HepG2 (cell line): ENCODE results near the gene ST14. TPM values are rescaled to one million over a fixed set of nuclear protein-coding genes. Genes with fewer than 3 reads are reported as not detected.
A peak's percentile ranks its signal among the peaks of the same experiment; 100 is the strongest.

Experiments
- BCL3 ChIP-seq: sonication (generic); formaldehyde crosslinking; IDR thresholded peaks from 2 replicates; pipeline ENCODE4 v1.5.1; 2020; ENCODE audit warnings: mild to moderate bottlenecking, missing genetic modification reagents, moderate library complexity
- E2F2 ChIP-seq: sonication (generic); formaldehyde crosslinking; IDR thresholded peaks from 2 replicates; pipeline ENCODE4 v1.4.0; 2020; ENCODE audit warnings: missing genetic modification reagents, borderline replicate concordance
- HMGXB4 ChIP-seq, 2 experiments: sonication (generic) in 1 of 2; formaldehyde crosslinking in 1 of 2; IDR thresholded peaks; 2 replicates each; pipeline versions ENCODE4 v1.4.0 to v1.6.1; 2018 to 2020; ENCODE audit warnings: missing genetic modification reagents in 2 of 2, borderline replicate concordance in 1 of 2, low read depth in 1 of 2, mild to moderate bottlenecking in 1 of 2, missing biosample characterization in 1 of 2
- KDM1A ChIP-seq: IDR thresholded peaks from 2 replicates; pipeline ENCODE4 v1.6.1; 2016; ENCODE audit warnings: missing compliant biosample characterization
- KDM4B ChIP-seq: sonication (generic); formaldehyde crosslinking; IDR thresholded peaks from 2 replicates; pipeline ENCODE4 v1.4.0; 2020; ENCODE audit warnings: missing genetic modification reagents
- LBX2 ChIP-seq: sonication (generic); formaldehyde crosslinking; IDR thresholded peaks from 2 replicates; pipeline ENCODE4 v1.5.0; 2020; ENCODE audit warnings: missing genetic modification reagents, mild to moderate bottlenecking, borderline replicate concordance
- MIER3 ChIP-seq: IDR thresholded peaks from 2 replicates; pipeline ENCODE4 v1.6.1; 2016; ENCODE audit warnings: missing compliant biosample characterization, borderline replicate concordance
- NONO ChIP-seq, 2 experiments: fragments of 450-650 bp in 1 of 2; sonication (generic) in 1 of 2; formaldehyde crosslinking in 1 of 2; IDR thresholded peaks in 1 of 2; conservative IDR thresholded peaks in 1 of 2; 2 replicates each; pipeline versions ENCODE4 v1.6.1 to v1.8.0; 2017 to 2022; ENCODE audit warnings: mild to moderate bottlenecking in 1 of 2, missing genetic modification reagents in 1 of 2, moderate library complexity in 1 of 2
- RBAK ChIP-seq: sonication (generic); formaldehyde crosslinking; IDR thresholded peaks from 2 replicates; pipeline ENCODE4 v1.5.1; 2020; ENCODE audit warnings: mild to moderate bottlenecking, missing genetic modification reagents
- RBM22 ChIP-seq: fragments of 200-400 bp; formaldehyde crosslinking; optimal IDR thresholded peaks from 2 replicates; pipeline ENCODE3; 2017; ENCODE audit warnings: mild to moderate bottlenecking, low read length, moderate library complexity
- SIN3A ChIP-seq: IDR thresholded peaks from 2 replicates; pipeline ENCODE4 v1.6.1; 2011; ENCODE audit warnings: low read depth, mild to moderate bottlenecking, control low read depth, low read length, borderline replicate concordance
- SUZ12 ChIP-seq: fragments of 150-350 bp; IDR thresholded peaks from 2 replicates; pipeline ENCODE4 v1.6.1; 2014; ENCODE audit warnings: low read depth, low read length
- TFDP1 ChIP-seq: IDR thresholded peaks from 2 replicates; pipeline ENCODE4 v1.6.1; 2016; ENCODE audit warnings: missing compliant biosample characterization, missing genetic modification reagents, borderline replicate concordance
- TOE1 ChIP-seq: sonication (generic); formaldehyde crosslinking; IDR thresholded peaks from 2 replicates; pipeline ENCODE4 v1.4.0; 2020; ENCODE audit warnings: mild to moderate bottlenecking, missing genetic modification reagents
- TRIM22 ChIP-seq: fragments of 450-650 bp; IDR thresholded peaks from 2 replicates; pipeline ENCODE4 v1.6.1; 2017
- TRIM24 ChIP-seq: sonication (generic); formaldehyde crosslinking; IDR thresholded peaks from 2 replicates; pipeline ENCODE4 v1.8.0; 2022; ENCODE audit warnings: mild to moderate bottlenecking, missing genetic modification reagents
- ZBTB7A ChIP-seq: sonication (generic); formaldehyde crosslinking; IDR thresholded peaks from 2 replicates; pipeline ENCODE4 v1.8.0; 2022; ENCODE audit warnings: mild to moderate bottlenecking, missing genetic modification reagents
- ZFP41 ChIP-seq: sonication (generic); formaldehyde crosslinking; IDR thresholded peaks from 2 replicates; pipeline ENCODE4 v1.4.0; 2020; ENCODE audit warnings: mild to moderate bottlenecking, missing genetic modification reagents, borderline replicate concordance
- ZNF10 ChIP-seq: sonication (generic); formaldehyde crosslinking; IDR thresholded peaks from 2 replicates; pipeline ENCODE4 v1.4.0; 2020; ENCODE audit warnings: mild to moderate bottlenecking, low read depth, missing genetic modification reagents, borderline replicate concordance
- ZNF296 ChIP-seq: sonication (generic); formaldehyde crosslinking; conservative IDR thresholded peaks from 2 replicates; pipeline ENCODE4 v1.5.0; 2020; ENCODE audit warnings: mild to moderate bottlenecking, missing genetic modification reagents
- ZNF34 ChIP-seq: sonication (generic); formaldehyde crosslinking; IDR thresholded peaks from 2 replicates; pipeline ENCODE4 v1.4.0; 2020; ENCODE audit warnings: mild to moderate bottlenecking, missing genetic modification reagents, borderline replicate concordance
- ZNF570 ChIP-seq: sonication (generic); formaldehyde crosslinking; IDR thresholded peaks from 2 replicates; pipeline ENCODE4 v1.4.0; 2020; ENCODE audit warnings: mild to moderate bottlenecking, missing genetic modification reagents, borderline replicate concordance
- ZNF678 ChIP-seq: sonication (generic); formaldehyde crosslinking; IDR thresholded peaks from 2 replicates; pipeline ENCODE4 v1.4.0; 2020; ENCODE audit warnings: mild to moderate bottlenecking, missing genetic modification reagents
- polyA plus RNA-seq, 8 experiments: library from polyadenylated mRNA; depleted of rRNA in 3 of 8; stranded (reverse) in 7 of 8; unstranded in 1 of 8; fragments of >200 nt; fragmentation: Illumina TruSeq in 4 of 8; extraction: Trizol in 4 of 8; gene quantifications; 2 replicates each; pipeline versions ENCODE4 v1.2.1 to v1.2.3, GENCODE V29; 2011 to 2016; ENCODE audit warnings: low read depth in 4 of 8, missing spikeins in 1 of 8, mixed read lengths in 1 of 8; ENCODE audit not compliant: insufficient read depth in 1 of 8
- total RNA-seq, 5 experiments: library from RNA; depleted of rRNA; stranded (reverse); fragments of >200 nt; fragmentation: Illumina TruSeq; extraction: Trizol; gene quantifications; 2 replicates each; pipeline ENCODE4 v1.2.3, GENCODE V29; 2016; ENCODE audit warnings: low read depth in 1 of 5

Gene ST14
- total and polyA plus RNA-seq, 2 of the 13 experiments (the other 11 are each of a cell fraction or from before 2014, with no cell fraction given) = 0.88 to 1.4 TPM

GRCh38 chr11:130124096-130124495 lies 35.5 kb upstream of the ST14 start (continued):
- TF ChIP-seq ZNF10 (CRISPR knock-in tag) (no peak), ZBTB7A (CRISPR knock-in tag) (no peak), TOE1 (no peak), TRIM24 (CRISPR knock-in tag) (0 out of 2 replicates have a peak, but pooled peaks have one; percentile 36), BCL3 (CRISPR knock-in tag) (no peak), HMGXB4 (CRISPR knock-in tag; IDR thresholded peaks at IDR 0.05; ENCODE audit: borderline replicate concordance in 1 of 2, low read depth in 1 of 2) (0 out of 4 replicates have a peak, but pooled peaks of 1 of the 2 experiments have one; percentile 62), KDM4B (CRISPR knock-in tag) (peak; percentile 30; the same call in 1 of the 2 replicates), LBX2 (CRISPR knock-in tag) (no peak), MIER3 (CRISPR knock-in tag) (peak; percentile 75; the same call in 1 of the 2 replicates), NONO (IDR thresholded peaks at IDR 0.05) (no peak), NONO (CRISPR knock-in tag; conservative IDR thresholded peaks at IDR 0.05) (no peak), E2F2 (CRISPR knock-in tag) (no peak), SIN3A (peak; percentile 73; the same call in 1 of the 2 replicates), ZNF570 (no peak), ZNF678 (CRISPR knock-in tag) (no peak), KDM1A (peak; percentile 10; the same call in 1 of the 2 replicates), SUZ12 (no peak), TFDP1 (CRISPR knock-in tag) (peak; percentile 50; the same call in 1 of the 2 replicates), ZNF296 (CRISPR knock-in tag) (no peak), ZFP41 (no peak), RBM22 (peak; percentile 62), ZNF34 (CRISPR knock-in tag) (no peak), RBAK (CRISPR knock-in tag) (no peak), TRIM22 (no peak)
